Smooth muscle cell (in vitro differentiated cells): ENCODE results near the gene DLEU7. TPM values are rescaled to one million over a fixed set of nuclear protein-coding genes. Genes with fewer than 3 reads are reported as not detected.

Source experiments
- DNase-seq: peaks from one replicate; lab custom pipeline; 2025; ENCODE audit not compliant: unreplicated experiment; lab: John Stamatoyannopoulos, UW
- H2AFZ ChIP-seq: fragments of 200-600 bp; sonication (generic); 2 replicates; pipeline ENCODE4 v1.6.0; 2016; ENCODE audit warnings: antibody characterized with exemption, low read depth, mild to moderate bottlenecking
- H3F3A ChIP-seq: fragments of 200-600 bp; sonication (generic); 2 replicates; pipeline ENCODE4 v1.6.0; 2017; ENCODE audit warnings: antibody characterized with exemption, low read depth
- H3K27ac ChIP-seq: fragments of 200-600 bp; sonication (generic); 2 replicates; pipeline ENCODE4 v1.5.1; 2016; ENCODE audit warnings: low read depth, mild to moderate bottlenecking
- H3K27me3 ChIP-seq: fragments of 200-600 bp; sonication (generic); 2 replicates; pipeline ENCODE4 v1.6.1; 2016; ENCODE audit warnings: low read depth, mild to moderate bottlenecking
- H3K36me3 ChIP-seq: fragments of 200-600 bp; sonication (generic); 2 replicates; pipeline ENCODE4 v1.5.1; 2016; ENCODE audit warnings: low read depth
- H3K4me1 ChIP-seq: fragments of 200-600 bp; sonication (generic); 2 replicates; pipeline ENCODE4 v1.5.1; 2016; ENCODE audit warnings: low read depth
- H3K4me2 ChIP-seq: fragments of 200-600 bp; sonication (generic); 2 replicates; pipeline ENCODE4 v1.6.0; 2016; ENCODE audit warnings: mild to moderate bottlenecking
- H3K4me3 ChIP-seq: fragments of 200-600 bp; sonication (generic); 2 replicates; pipeline ENCODE4 v1.5.1; 2016; ENCODE audit warnings: mild to moderate bottlenecking
- H3K79me2 ChIP-seq: fragments of 200-600 bp; sonication (generic); 2 replicates; pipeline ENCODE4 v1.6.0; 2016; ENCODE audit warnings: low read depth, mild to moderate bottlenecking
- H3K9ac ChIP-seq: fragments of 200-600 bp; sonication (generic); 2 replicates; pipeline ENCODE4 v1.6.0; 2016; ENCODE audit warnings: low read depth
- H3K9me3 ChIP-seq: fragments of 200-600 bp; sonication (generic); replicated peaks from 2 replicates; pipeline ENCODE4 v1.5.1; 2016; ENCODE audit warnings: low read depth
- H4K20me1 ChIP-seq: fragments of 200-600 bp; sonication (generic); 2 replicates; pipeline ENCODE4 v1.6.0; 2016; ENCODE audit warnings: low read depth
- CTCF ChIP-seq: fragments of 200-600 bp; sonication (generic); IDR thresholded peaks from 2 replicates; pipeline ENCODE4 v1.5.1; 2017; ENCODE audit warnings: borderline replicate concordance, mild to moderate bottlenecking, antibody characterized with exemption; ENCODE audit not compliant: insufficient read depth, poor library complexity, severe bottlenecking
- WGBS: methylation state at CpG from one replicate; pipeline ENCODE4 v1.1.7; 2016; ENCODE audit warnings: low lambda C conversion rate; 5-methylcytosine and 5-hydroxymethylcytosine counted together
- polyA plus RNA-seq: library from polyadenylated mRNA; unstranded; fragments of >200 nt; fragmentation: Nextera tagmentation; extraction: Ambion mirVana; gene quantifications from 2 replicates; pipeline ENCODE4 v1.2.1, GENCODE V29; 2016
- total RNA-seq: library from RNA; depleted of rRNA; stranded (reverse); fragments of >200 nt; gene quantifications from 2 replicates; pipeline ENCODE4 v1.2.3, GENCODE V29; 2014

DLEU7 gene
- total and polyA plus RNA-seq, 2 experiments from 2014 or later, result 1.8 TPM; not detected in 1

GRCh38 chr13:50800091-50800739 is 43.3 kb downstream of the DLEU7 start:
- Histone ChIP-seq H4K20me1 (no peaks in the 10 kb centered on the region), H3K27me3 (no peaks in the 10 kb centered on the region), H3K9me3 (no peaks in the 10 kb centered on the region), H3K27ac (no peak overlapping the region), H3K36me3 (no peaks in the 10 kb centered on the region), H3K4me3 (no peak overlapping the region), H3K4me1 (peaks cover 8% of the 10 kb centered on the region), H3K9ac (no peak overlapping the region), H3F3A (no peaks in the 10 kb centered on the region), H3K4me2 (peak overlapping the region; percentile 36), H2AFZ (no peak overlapping the region), H3K79me2 (no peaks in the 10 kb centered on the region)
- TF ChIP-seq CTCF, result no peak
- DNase-seq, result no peak
- 74% methylated on average over 6 of the region's 6 CpGs for WGBS

GRCh38 chr13:50798923-50799322 is 44.6 kb downstream of the DLEU7 start:
- Histone ChIP-seq H3K4me2 (no peak overlapping the region), H3K9me3 (no peaks in the 10 kb centered on the region), H3K4me1 (peaks cover 8% of the 10 kb centered on the region), H3K4me3 (no peak overlapping the region), H3K27me3 (no peaks in the 10 kb centered on the region), H2AFZ (no peak overlapping the region), H3K27ac (no peak overlapping the region), H4K20me1 (no peaks in the 10 kb centered on the region), H3K36me3 (no peaks in the 10 kb centered on the region), H3K79me2 (no peaks in the 10 kb centered on the region), H3F3A (no peaks in the 10 kb centered on the region), H3K9ac (no peak overlapping the region)
- WGBS, result 77% methylated on average over 2 of the region's 2 CpGs
- TF ChIP-seq CTCF, result no peak
- DNase-seq, result no peak

GRCh38 chr13:50797091-50797490 is 46.4 kb downstream of the DLEU7 start:
- 85% methylated on average over 8 of the region's 8 CpGs for WGBS
- no peak for DNase-seq

More at GRCh38 chr13:50797091-50797490, 46.4 kb downstream of the DLEU7 start:
- no peaks in the 10 kb centered on the region for H3K9me3 ChIP-seq
- no peak overlapping the region for H3K4me2 ChIP-seq
- no peak for TF ChIP-seq CTCF
- H3F3A ChIP-seq, result no peaks in the 10 kb centered on the region
- no peaks in the 10 kb centered on the region for H3K79me2 ChIP-seq
- no peak overlapping the region for H3K27ac ChIP-seq
- H3K4me3 ChIP-seq, result no peak overlapping the region
- peaks cover 8% of the 10 kb centered on the region for H3K4me1 ChIP-seq
- no peak overlapping the region for H2AFZ ChIP-seq
- H3K36me3 ChIP-seq, result no peaks in the 10 kb centered on the region
- no peak overlapping the region for H3K9ac ChIP-seq
- no peaks in the 10 kb centered on the region for H3K27me3 ChIP-seq
- H4K20me1 ChIP-seq, result no peaks in the 10 kb centered on the region
